Measurements from ENCODE around the gene GAS2L3. TPM values are rescaled to one million over a fixed set of nuclear protein-coding genes. Genes with fewer than 3 reads are reported as not detected.

GAS2L3 gene
- polyA plus RNA-seq, 2 of the 4 experiments (the other 2 are of a cell fraction) = 7.1 to 17.2 TPM

- Histone ChIP-seq H3K27ac (no peak overlapping the region), H3K4me3 (no peak overlapping the region), H3K4me2 (no peak overlapping the region), H3K9me3 (no peaks in the 10 kb centered on the region), H3K4me1 (no peaks in the 10 kb centered on the region)
- TF ChIP-seq ZFP36 (IDR thresholded peaks at IDR 0.05; ENCODE audit: borderline replicate concordance, partially characterized antibody) (no peak), KDM5A (IDR thresholded peaks at IDR 0.05) (no peak)
- ChIA-PET POLR2A (no interaction called here), CTCF (no interaction called here)
- DNase-seq (ENCODE audit: low read depth in 1 of 2, low spot score in 1 of 2) = no peak
- no peak for FAIRE-seq
- 88% methylated on average over 1 of the region's 1 CpG for WGBS (ENCODE audit: missing lambda C conversion rate)
- no peak for ATAC-seq
Measured at GRCh38 chr12:100608776-100609175, 35.3 kb downstream of the GAS2L3 start.

- DNase-seq (ENCODE audit: low read depth in 1 of 2, low spot score in 1 of 2) (no peak), FAIRE-seq (no peak), ATAC-seq (no peak)
- TF ChIP-seq NR3C1 (IDR thresholded peaks at IDR 0.05) = no peak
- no peak for TF ChIP-seq ELK1 (IDR thresholded peaks at IDR 0.05; ENCODE audit: low read depth, low read length)
- no peak for TF ChIP-seq SMC3 (IDR thresholded peaks at IDR 0.05)
- no peak for TF ChIP-seq HDAC2 (IDR thresholded peaks at IDR 0.05)
- TF ChIP-seq REST (IDR thresholded peaks at IDR 0.05) = no peak
- TF ChIP-seq HMGXB4 (CRISPR knock-in tag; IDR thresholded peaks at IDR 0.05; ENCODE audit: borderline replicate concordance) = no peak
- TF ChIP-seq NFE2L2 (conservative IDR thresholded peaks at IDR 0.05; ENCODE audit: low read length) = no peak
- TF ChIP-seq CHD2 (IDR thresholded peaks at IDR 0.05; ENCODE audit: low read length, partially characterized antibody) = no peak
- no peak for TF ChIP-seq JUN (IDR thresholded peaks at IDR 0.05)
- no peak for TF ChIP-seq CBX8 (IDR thresholded peaks at IDR 0.05)
- CTCF ChIA-PET = no interaction called here
- POLR2A ChIA-PET = no interaction called here
- H3K4me2 ChIP-seq = no peak overlapping the region
- H3K4me1 ChIP-seq = no peaks in the 10 kb centered on the region
- H3K27ac ChIP-seq = no peak overlapping the region
- WGBS (ENCODE audit: missing lambda C conversion rate) = 89% methylated on average over 4 of the region's 4 CpGs
- no peaks in the 10 kb centered on the region for H3K9me3 ChIP-seq
- no peak overlapping the region for H3K4me3 ChIP-seq
Measured at GRCh38 chr12:100610666-100611430, 37.4 kb downstream of the GAS2L3 start.

GRCh38 chr12:100612606-100613005, 39.1 kb downstream of the GAS2L3 start:
- ChIA-PET POLR2A (no interaction called here), CTCF (no interaction called here)
- no peak for FAIRE-seq
- Histone ChIP-seq H3K9me3 (no peaks in the 10 kb centered on the region), H3K4me2 (no peak overlapping the region), H3K4me3 (no peak overlapping the region), H3K27ac (no peak overlapping the region), H3K4me1 (no peaks in the 10 kb centered on the region)
- no peak for DNase-seq (ENCODE audit: low read depth in 1 of 2, low spot score in 1 of 2)
- ATAC-seq = no peak
- WGBS (ENCODE audit: missing lambda C conversion rate) = 89% methylated on average over 3 of the region's 3 CpGs
- no peak for TF ChIP-seq USF2 (IDR thresholded peaks at IDR 0.05)
- no peak for TF ChIP-seq ZNF302 (CRISPR knock-in tag; IDR thresholded peaks at IDR 0.05)
- no peak for TF ChIP-seq MAFK (IDR thresholded peaks at IDR 0.05; ENCODE audit: partially characterized antibody)
- TF ChIP-seq ZC3H11A (IDR thresholded peaks at IDR 0.05) = no peak
- TF ChIP-seq CTCF (IDR thresholded peaks at IDR 0.05) = no peak
- no peak for TF ChIP-seq ESRRA (IDR thresholded peaks at IDR 0.05; ENCODE audit: borderline replicate concordance, low read length)
- no peak for TF ChIP-seq BHLHE40 (IDR thresholded peaks at IDR 0.05; ENCODE audit: low read depth, low read length)
- no peak for TF ChIP-seq RCOR1 (IDR thresholded peaks at IDR 0.05; ENCODE audit: low read depth, low read length)
- no peak for TF ChIP-seq HDAC2 (IDR thresholded peaks at IDR 0.05)
- no peak for TF ChIP-seq FOSB (CRISPR knock-in tag; IDR thresholded peaks at IDR 0.05)
- TF ChIP-seq MAX (IDR thresholded peaks at IDR 0.05) = no peak
- no peak for TF ChIP-seq NFE2L2 (conservative IDR thresholded peaks at IDR 0.05; ENCODE audit: low read length)
- no peak for TF ChIP-seq TP53 (CRISPR knock-in tag; IDR thresholded peaks at IDR 0.05)
- no peak for TF ChIP-seq SREBF2 (IDR thresholded peaks at IDR 0.05)
- no peak for TF ChIP-seq HOXB5 (CRISPR knock-in tag; IDR thresholded peaks at IDR 0.05)
- no peak for TF ChIP-seq MAZ (IDR thresholded peaks at IDR 0.05; ENCODE audit: borderline replicate concordance, low read depth, low read length)
